NCI-H82 treated with DMSO at 0.1 percent for 48 hours (cell line): ENCODE data around the gene IDE.
A peak's percentile ranks its signal among the peaks of the same experiment; 100 is the strongest.
"Not testable (repeated sequence)": the region's sequence is repeated elsewhere in the genome, so short reads cannot be mapped to it uniquely, and the experiment has no call there.

ENCODE experiments used
- DNase-seq: peaks from one replicate; lab custom pipeline; 2025; ENCODE audit not compliant: unreplicated experiment; lab: John Stamatoyannopoulos, UW

The IDE gene

GRCh38 chr10:92573798-92574547 is at the start of gene IDE:
Gene IDE, minus strand, starts transcription at chr10:92574093. Its CDS starts 74 bp downstream, at chr10:92574019.
- DNase-seq: peak; percentile 59

- no peak for DNase-seq
These were observed 45.5 kb upstream of the IDE start for GRCh38 chr10:92619368-92619767.

- DNase-seq: no peak
These were observed 41.6 kb upstream of the IDE start for GRCh38 chr10:92615515-92615914.

- DNase-seq: no peak
These were observed 30.9 kb upstream of the IDE start for GRCh38 chr10:92604841-92605240.

- DNase-seq: no peak
These were observed 24.4 kb upstream of the IDE start for GRCh38 chr10:92598321-92598720.

GRCh38 chr10:92595505-92595904 is 21.6 kb upstream of the IDE start:
- DNase-seq: no peak

- no peak for DNase-seq
These were observed 20.0 kb upstream of the IDE start for GRCh38 chr10:92593619-92594588.

GRCh38 chr10:92592761-92593618 is 19.1 kb upstream of the IDE start, which contains the start of gene KIF11:
Gene KIF11, plus strand, starts transcription at chr10:92593130. Its CDS starts 246 bp downstream, at chr10:92593376.
- DNase-seq: peak; percentile 91

- DNase-seq: peak; percentile 42
These were observed 17.7 kb upstream of the IDE start for GRCh38 chr10:92591550-92592022.

- DNase-seq: peak; percentile 64
These were observed 17.0 kb upstream of the IDE start for GRCh38 chr10:92590623-92591549.

GRCh38 chr10:92582347-92582746 is 8.5 kb upstream of the IDE start:
- DNase-seq: not testable (repeated sequence)

- no peak for DNase-seq
These were observed 2.1 kb upstream of the IDE start for GRCh38 chr10:92575961-92576360.

GRCh38 chr10:92574548-92575261 is 812 bp upstream of the IDE start:
- peak; percentile 42 for DNase-seq

- no peak for DNase-seq
These were observed 649 bp downstream of the IDE start for GRCh38 chr10:92573091-92573797.

GRCh38 chr10:92572362-92573090 is 1.4 kb downstream of the IDE start:
- no peak for DNase-seq

- DNase-seq: no peak
These were observed 2.2 kb downstream of the IDE start for GRCh38 chr10:92571649-92572048.

- not testable (repeated sequence) for DNase-seq
These were observed 4.2 kb downstream of the IDE start for GRCh38 chr10:92569663-92570062.

GRCh38 chr10:92569071-92569470 is 4.8 kb downstream of the IDE start:
- DNase-seq: no peak
